SK-N-SH treated with all-trans-retinoic acid at 6 μM for 48 hours (cell line): ENCODE measurements around the gene ZBTB16.

Experiments
- ARNTL ChIP-seq: fragments of 450-650 bp; formaldehyde crosslinking; IDR thresholded peaks from 2 replicates; pipeline ENCODE4 v1.5.0; 2020; ENCODE audit warnings: low read depth, mild to moderate bottlenecking, moderate library complexity, borderline replicate concordance
- BACH2 ChIP-seq: fragments of 250-450 bp; sonication (Bioruptor Pico); IDR thresholded peaks from 2 replicates; pipeline ENCODE4 v1.9.0; 2021; ENCODE audit warnings: mild to moderate bottlenecking, borderline replicate concordance
- GLIS3 ChIP-seq: fragments of 250-450 bp; sonication (Bioruptor Pico); IDR thresholded peaks from 2 replicates; pipeline ENCODE4 v1.5.0; 2020; ENCODE audit warnings: mild to moderate bottlenecking, moderate library complexity
- OSR1 ChIP-seq: fragments of 250-450 bp; sonication (Bioruptor Pico); IDR thresholded peaks from 2 replicates; pipeline ENCODE4 v1.8.0; 2022; ENCODE audit warnings: moderate library complexity, mild to moderate bottlenecking, inconsistent platforms
- RARB ChIP-seq: fragments of 250-450 bp; sonication (Bioruptor Pico); IDR thresholded peaks from 2 replicates; pipeline ENCODE4 v1.8.0; 2021; ENCODE audit warnings: mild to moderate bottlenecking, moderate library complexity
- ZC3H10 ChIP-seq: fragments of 250-450 bp; sonication (Bioruptor Pico); IDR thresholded peaks from 2 replicates; pipeline ENCODE4 v1.5.1; 2021; ENCODE audit warnings: mild to moderate bottlenecking, moderate library complexity
- ZFP3 ChIP-seq: fragments of 250-450 bp; sonication (Bioruptor Pico); IDR thresholded peaks from 2 replicates; pipeline ENCODE4 v1.5.0; 2020; ENCODE audit warnings: mild to moderate bottlenecking, moderate library complexity
- ZFP30 ChIP-seq: fragments of 450-650 bp; formaldehyde crosslinking; IDR thresholded peaks from 2 replicates; pipeline ENCODE4 v1.5.0; 2022; ENCODE audit warnings: mild to moderate bottlenecking, moderate library complexity
- ZNF565 ChIP-seq: fragments of 450-650 bp; formaldehyde crosslinking; conservative IDR thresholded peaks from 2 replicates; pipeline ENCODE4 v1.5.0; 2020; ENCODE audit warnings: low read depth, mild to moderate bottlenecking, moderate library complexity
- TF ChIP-seq, protein P1 (sequence below): fragments of 250-450 bp; sonication (Bioruptor Pico); IDR thresholded peaks from 2 replicates; pipeline ENCODE4 v1.5.1; 2020; ENCODE audit warnings: low read depth, mild to moderate bottlenecking, moderate library complexity
- TF ChIP-seq, protein P2 (sequence below): fragments of 250-450 bp; sonication (Bioruptor Pico); IDR thresholded peaks from 2 replicates; pipeline ENCODE4 v1.5.1; 2021; ENCODE audit warnings: mild to moderate bottlenecking, moderate library complexity
- TF ChIP-seq, protein P3 (sequence below): fragments of 250-450 bp; sonication (Bioruptor Pico); IDR thresholded peaks from 2 replicates; pipeline ENCODE4 v1.8.0; 2020; ENCODE audit warnings: mild to moderate bottlenecking, moderate library complexity, borderline replicate concordance

DNA sequence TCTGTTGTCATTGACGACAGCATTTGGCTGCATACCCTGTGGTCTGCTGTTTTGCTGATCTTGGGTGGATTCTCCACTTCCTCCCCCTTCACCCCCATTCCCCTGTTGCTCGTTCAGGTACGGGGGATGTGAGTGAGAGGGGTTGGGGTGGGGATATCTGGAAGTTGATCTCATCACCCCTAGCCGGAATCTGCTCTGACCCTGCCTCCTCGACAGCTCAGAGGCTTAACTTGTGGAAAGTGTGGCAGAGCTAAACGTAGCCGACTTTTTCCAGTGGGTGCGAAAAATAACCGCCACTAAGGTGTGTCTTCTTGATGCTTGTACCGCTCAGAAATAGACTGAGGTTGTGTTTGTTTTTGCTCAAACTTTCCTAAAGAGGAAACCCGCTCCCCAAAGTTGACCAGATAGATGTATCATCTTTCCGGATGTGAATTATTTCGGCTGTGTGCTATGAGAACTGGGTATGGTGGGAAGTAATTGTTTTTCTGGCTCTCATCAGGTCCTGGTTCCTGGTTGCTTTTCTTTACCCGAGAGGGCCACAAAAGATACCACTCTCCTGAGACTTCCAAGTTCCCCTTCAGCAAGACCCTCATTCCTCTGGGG lies 6.6 kb downstream of the ZBTB16 start:
- TF ChIP-seq ZC3H10 (CRISPR knock-in tag) (no peak), ZFP3 (CRISPR knock-in tag) (no peak), ARNTL (CRISPR knock-in tag) (no peak), BACH2 (CRISPR knock-in tag) (no peak), GLIS3 (no peak), ZNF565 (CRISPR knock-in tag) (no peak), OSR1 (CRISPR knock-in tag) (no peak), ZFP30 (CRISPR knock-in tag) (no peak), RARB (CRISPR knock-in tag) (no peak)
- TF ChIP-seq, protein P1, sequence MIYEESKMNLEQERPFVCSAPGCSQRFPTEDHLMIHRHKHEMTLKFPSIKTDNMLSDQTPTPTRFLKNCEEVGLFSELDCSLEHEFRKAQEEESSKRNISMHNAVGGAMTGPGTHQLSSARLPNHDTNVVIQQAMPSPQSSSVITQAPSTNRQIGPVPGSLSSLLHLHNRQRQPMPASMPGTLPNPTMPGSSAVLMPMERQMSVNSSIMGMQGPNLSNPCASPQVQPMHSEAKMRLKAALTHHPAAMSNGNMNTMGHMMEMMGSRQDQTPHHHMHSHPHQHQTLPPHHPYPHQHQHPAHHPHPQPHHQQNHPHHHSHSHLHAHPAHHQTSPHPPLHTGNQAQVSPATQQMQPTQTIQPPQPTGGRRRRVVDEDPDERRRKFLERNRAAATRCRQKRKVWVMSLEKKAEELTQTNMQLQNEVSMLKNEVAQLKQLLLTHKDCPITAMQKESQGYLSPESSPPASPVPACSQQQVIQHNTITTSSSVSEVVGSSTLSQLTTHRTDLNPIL (CRISPR knock-in tag): no peak
- TF ChIP-seq, protein P2, sequence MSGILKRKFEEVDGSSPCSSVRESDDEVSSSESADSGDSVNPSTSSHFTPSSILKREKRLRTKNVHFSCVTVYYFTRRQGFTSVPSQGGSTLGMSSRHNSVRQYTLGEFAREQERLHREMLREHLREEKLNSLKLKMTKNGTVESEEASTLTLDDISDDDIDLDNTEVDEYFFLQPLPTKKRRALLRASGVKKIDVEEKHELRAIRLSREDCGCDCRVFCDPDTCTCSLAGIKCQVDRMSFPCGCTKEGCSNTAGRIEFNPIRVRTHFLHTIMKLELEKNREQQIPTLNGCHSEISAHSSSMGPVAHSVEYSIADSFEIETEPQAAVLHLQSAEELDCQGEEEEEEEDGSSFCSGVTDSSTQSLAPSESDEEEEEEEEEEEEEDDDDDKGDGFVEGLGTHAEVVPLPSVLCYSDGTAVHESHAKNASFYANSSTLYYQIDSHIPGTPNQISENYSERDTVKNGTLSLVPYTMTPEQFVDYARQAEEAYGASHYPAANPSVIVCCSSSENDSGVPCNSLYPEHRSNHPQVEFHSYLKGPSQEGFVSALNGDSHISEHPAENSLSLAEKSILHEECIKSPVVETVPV (CRISPR knock-in tag): no peak
- TF ChIP-seq, protein P3, sequence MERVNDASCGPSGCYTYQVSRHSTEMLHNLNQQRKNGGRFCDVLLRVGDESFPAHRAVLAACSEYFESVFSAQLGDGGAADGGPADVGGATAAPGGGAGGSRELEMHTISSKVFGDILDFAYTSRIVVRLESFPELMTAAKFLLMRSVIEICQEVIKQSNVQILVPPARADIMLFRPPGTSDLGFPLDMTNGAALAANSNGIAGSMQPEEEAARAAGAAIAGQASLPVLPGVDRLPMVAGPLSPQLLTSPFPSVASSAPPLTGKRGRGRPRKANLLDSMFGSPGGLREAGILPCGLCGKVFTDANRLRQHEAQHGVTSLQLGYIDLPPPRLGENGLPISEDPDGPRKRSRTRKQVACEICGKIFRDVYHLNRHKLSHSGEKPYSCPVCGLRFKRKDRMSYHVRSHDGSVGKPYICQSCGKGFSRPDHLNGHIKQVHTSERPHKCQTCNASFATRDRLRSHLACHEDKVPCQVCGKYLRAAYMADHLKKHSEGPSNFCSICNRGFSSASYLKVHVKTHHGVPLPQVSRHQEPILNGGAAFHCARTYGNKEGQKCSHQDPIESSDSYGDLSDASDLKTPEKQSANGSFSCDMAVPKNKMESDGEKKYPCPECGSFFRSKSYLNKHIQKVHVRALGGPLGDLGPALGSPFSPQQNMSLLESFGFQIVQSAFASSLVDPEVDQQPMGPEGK: no peak
